ENCODE data around the gene COPS8.

- TF ChIP-seq, protein P1, sequence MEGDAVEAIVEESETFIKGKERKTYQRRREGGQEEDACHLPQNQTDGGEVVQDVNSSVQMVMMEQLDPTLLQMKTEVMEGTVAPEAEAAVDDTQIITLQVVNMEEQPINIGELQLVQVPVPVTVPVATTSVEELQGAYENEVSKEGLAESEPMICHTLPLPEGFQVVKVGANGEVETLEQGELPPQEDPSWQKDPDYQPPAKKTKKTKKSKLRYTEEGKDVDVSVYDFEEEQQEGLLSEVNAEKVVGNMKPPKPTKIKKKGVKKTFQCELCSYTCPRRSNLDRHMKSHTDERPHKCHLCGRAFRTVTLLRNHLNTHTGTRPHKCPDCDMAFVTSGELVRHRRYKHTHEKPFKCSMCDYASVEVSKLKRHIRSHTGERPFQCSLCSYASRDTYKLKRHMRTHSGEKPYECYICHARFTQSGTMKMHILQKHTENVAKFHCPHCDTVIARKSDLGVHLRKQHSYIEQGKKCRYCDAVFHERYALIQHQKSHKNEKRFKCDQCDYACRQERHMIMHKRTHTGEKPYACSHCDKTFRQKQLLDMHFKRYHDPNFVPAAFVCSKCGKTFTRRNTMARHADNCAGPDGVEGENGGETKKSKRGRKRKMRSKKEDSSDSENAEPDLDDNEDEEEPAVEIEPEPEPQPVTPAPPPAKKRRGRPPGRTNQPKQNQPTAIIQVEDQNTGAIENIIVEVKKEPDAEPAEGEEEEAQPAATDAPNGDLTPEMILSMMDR (conservative IDR thresholded peaks at IDR 0.05; ENCODE audit: low read length), result no peak
- TF ChIP-seq EZH2phosphoT487 (IDR thresholded peaks at IDR 0.05; ENCODE audit: borderline replicate concordance), result no peak
Observed at GRCh38 chr2:237143676-237144440, 58.2 kb downstream of the COPS8 start.

All from Loucy (cell line).